GM12878 (cell line): Measurements from ENCODE around the gene STK4. TPM values are rescaled to one million over a fixed set of nuclear protein-coding genes. Genes with fewer than 3 reads are reported as not detected.

ENCODE experiments used
- BCL11A ChIP-seq: IDR thresholded peaks from 2 replicates; pipeline ENCODE4 v1.6.1; 2011; ENCODE audit warnings: low read depth, low read length
- BHLHE40 ChIP-seq, 2 experiments: fragments of 450-650 bp in 1 of 2; IDR thresholded peaks; 2 replicates each; pipeline ENCODE4 v1.6.1; 2011 to 2017; ENCODE audit warnings: low read depth in 2 of 2, borderline replicate concordance in 1 of 2, improper control_type of control experiment in 1 of 2, low read length in 1 of 2, mild to moderate bottlenecking in 1 of 2
- CTCF ChIP-seq, 3 experiments: IDR thresholded peaks in 2 of 3; conservative IDR thresholded peaks in 1 of 3; 2 replicates each; pipeline ENCODE4 v1.5.1; 2011; ENCODE audit warnings: low read depth in 3 of 3, low read length in 3 of 3, mild to moderate bottlenecking in 3 of 3, control low read depth in 2 of 3, moderate library complexity in 2 of 3, inconsistent platforms in 1 of 3, mixed read lengths in 1 of 3; ENCODE audit not compliant: control insufficient read depth in 2 of 3, insufficient read depth in 1 of 3; ENCODE audit errors: extremely low read depth in 1 of 3
- DPF2 ChIP-seq: fragments of 450-650 bp; IDR thresholded peaks from 2 replicates; pipeline ENCODE4 v1.6.1; 2017; ENCODE audit warnings: mild to moderate bottlenecking
- E4F1 ChIP-seq: fragments of 450-650 bp; IDR thresholded peaks from 2 replicates; pipeline ENCODE4 v1.6.1; 2018; ENCODE audit warnings: borderline replicate concordance, mild to moderate bottlenecking; ENCODE audit not compliant: partially characterized antibody
- EGR1 ChIP-seq, 2 experiments: IDR thresholded peaks; 1 replicate in 1 of 2; 2 replicates in 1 of 2; pipeline ENCODE4 v1.6.1; 2011 to 2012; ENCODE audit warnings: low read depth in 2 of 2, low read length in 2 of 2, borderline replicate concordance in 1 of 2, mild to moderate bottlenecking in 1 of 2, moderate library complexity in 1 of 2
- ELK1 ChIP-seq: IDR thresholded peaks from 2 replicates; pipeline ENCODE4 v1.6.1; 2012; ENCODE audit warnings: low read depth, low read length, improper control_type of control experiment
- IKZF1 ChIP-seq: fragments of 450-650 bp; conservative IDR thresholded peaks from 2 replicates; pipeline ENCODE4 v1.6.1; 2017; ENCODE audit warnings: antibody characterized with exemption, mild to moderate bottlenecking
- JUND ChIP-seq: IDR thresholded peaks from 2 replicates; pipeline ENCODE4 v1.6.1; 2012; ENCODE audit warnings: low read depth, mild to moderate bottlenecking, low read length, improper control_type of control experiment, moderate library complexity
- KAT2A ChIP-seq: conservative IDR thresholded peaks from 2 replicates; pipeline ENCODE4 v1.6.1; 2011; ENCODE audit warnings: low read depth, low read length; ENCODE audit not compliant: control insufficient read depth
- LARP7 ChIP-seq: fragments of 450-650 bp; IDR thresholded peaks from 2 replicates; pipeline ENCODE4 v1.6.1; 2017; ENCODE audit warnings: mild to moderate bottlenecking
- MXI1 ChIP-seq: fragments of 150-350 bp; IDR thresholded peaks from 2 replicates; pipeline ENCODE4 v1.6.1; 2011; ENCODE audit warnings: low read depth, mild to moderate bottlenecking, inconsistent platforms, low read length, improper control_type of control experiment
- NFYB ChIP-seq: IDR thresholded peaks from 2 replicates; pipeline ENCODE4 v1.6.1; 2011; ENCODE audit warnings: low read depth, mild to moderate bottlenecking, low read length, improper control_type of control experiment, moderate library complexity; ENCODE audit not compliant: insufficient read depth
- NRF1 ChIP-seq: conservative IDR thresholded peaks from 2 replicates; pipeline ENCODE4 v1.6.1; 2011; ENCODE audit warnings: mild to moderate bottlenecking, low read depth, low read length, improper control_type of control experiment
- PML ChIP-seq: IDR thresholded peaks from 2 replicates; pipeline ENCODE4 v1.6.1; 2012; ENCODE audit warnings: low read length, inconsistent platforms
- POLR2AphosphoS5 ChIP-seq: IDR thresholded peaks from 2 replicates; pipeline ENCODE4 v1.6.1; 2011; ENCODE audit warnings: mild to moderate bottlenecking, low read length, inconsistent platforms
- RAD51 ChIP-seq: fragments of 450-650 bp; IDR thresholded peaks from 2 replicates; pipeline ENCODE4 v1.6.1; 2016; ENCODE audit warnings: moderate library complexity, mild to moderate bottlenecking, inconsistent platforms
- RCOR1 ChIP-seq: conservative IDR thresholded peaks from 2 replicates; pipeline ENCODE4 v1.6.1; 2012; ENCODE audit warnings: low read depth, low read length, improper control_type of control experiment
- polyA plus RNA-seq, 11 experiments: library from polyadenylated mRNA; depleted of rRNA in 4 of 11; unstranded in 6 of 11; stranded (reverse) in 5 of 11; fragments of >200 nt; fragmentation: Nextera tagmentation in 4 of 11; fragmentation: Illumina TruSeq in 1 of 11; extraction: Ambion mirVana in 4 of 11; extraction: Trizol in 1 of 11; gene quantifications; 1 replicate in 1 of 11; 2 replicates in 10 of 11; pipeline versions ENCODE4 v1.2.1 to v1.2.3, GENCODE V29; 2011 to 2016; ENCODE audit warnings: inconsistent platforms in 2 of 11, missing spikeins in 2 of 11, low read depth in 1 of 11
- total RNA-seq, 4 experiments: library from RNA; depleted of rRNA in 3 of 4; stranded (reverse); fragments of >200 nt in 3 of 4; fragmentation: Illumina TruSeq in 1 of 4; extraction: Trizol in 1 of 4; gene quantifications; 2 replicates each; pipeline versions ENCODE4 v1.2.1 to v1.2.3, GENCODE V29; 2013 to 2021
- TF ChIP-seq, protein P1 (sequence below): fragments of 450-650 bp; IDR thresholded peaks from 2 replicates; pipeline ENCODE4 v1.6.1; 2017; ENCODE audit warnings: mild to moderate bottlenecking, moderate library complexity

STK4 gene
- total and polyA plus RNA-seq, 10 of the 15 experiments (the other 5 are each of a cell fraction or from before 2014, with no cell fraction given), result 24.0 to 135 (median 89.7) TPM

DNA sequence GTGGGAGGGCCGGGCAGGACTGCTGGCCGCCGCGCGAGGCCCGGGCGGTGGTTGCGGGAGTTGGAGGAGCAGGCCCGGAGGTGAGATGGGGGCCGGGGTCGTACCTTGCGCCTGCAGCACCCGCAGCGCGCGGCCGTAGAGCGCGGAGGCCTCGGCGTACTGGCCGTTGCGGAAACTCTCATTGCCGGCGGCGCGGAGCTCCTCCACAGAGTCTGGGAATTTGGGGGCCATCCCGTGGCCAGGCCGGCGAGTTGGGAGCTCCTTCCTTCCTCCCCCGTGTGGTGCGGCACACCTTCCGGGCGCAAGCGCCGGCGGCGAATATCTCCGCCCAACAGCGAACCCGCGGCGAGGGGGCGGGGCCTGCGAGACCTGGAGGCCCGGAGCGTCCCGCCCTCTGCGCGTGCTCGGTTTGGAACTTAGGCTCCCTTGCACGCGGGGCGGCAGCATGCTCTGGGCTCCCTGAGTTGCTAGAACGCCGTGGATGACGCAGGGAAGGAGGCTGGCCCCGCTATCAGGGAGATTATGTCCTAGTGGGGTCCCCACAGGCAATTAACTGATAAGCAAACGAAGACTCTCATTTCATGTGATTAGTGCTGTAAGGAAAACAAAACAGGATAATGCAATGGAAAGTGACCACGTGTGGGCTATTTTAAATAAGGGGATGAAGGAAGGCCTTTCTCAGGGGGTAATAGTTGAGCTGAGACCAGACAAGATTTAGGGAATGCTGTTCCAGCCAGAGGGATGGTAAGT lies 6.0 kb upstream of the STK4 start, which contains the start of gene TOMM34 (continued):
- TF ChIP-seq BHLHE40 (IDR thresholded peaks at IDR 0.05; ENCODE audit: borderline replicate concordance in 1 of 2, low read depth in 2 of 2, low read length in 1 of 2) (peak; percentile 87 to 95), RCOR1 (no peak), E4F1 (peak; percentile 13), POLR2AphosphoS5 (peak; percentile 83), PML (peak; percentile 85; the same call in 1 of the 2 replicates), JUND (peak; percentile 20; the same call in 1 of the 2 replicates), IKZF1 (peak; percentile 87), MXI1 (peak; percentile 91), EGR1 (IDR thresholded peaks at IDR 0.05; ENCODE audit: borderline replicate concordance in 1 of 2, low read depth in 2 of 2, low read length in 2 of 2) (peak in 1 of 2 experiments; percentile 73; a peak in 2 of 3 replicates), DPF2 (peak; percentile 60; the same call in 1 of the 2 replicates), ELK1 (no peak), RAD51 (peak; percentile 29; the same call in 1 of the 2 replicates), BCL11A (no peak), LARP7 (peak; percentile 85; the same call in 1 of the 2 replicates), NRF1 (peak; percentile 65), NFYB (0 out of 2 replicates have a peak, but pooled peaks have one; percentile 21), KAT2A (no peak), CTCF (IDR thresholded peaks at IDR 0.05 in 2 of 3, conservative IDR thresholded peaks at IDR 0.05 in 1 of 3; ENCODE audit: control insufficient read depth in 2 of 3, extremely low read depth in 1 of 3, insufficient read depth in 1 of 3, low read depth in 3 of 3, low read length in 3 of 3) (0 out of 6 replicates have a peak, but pooled peaks of 2 of the 3 experiments have one; percentile 0 to 2)
- TF ChIP-seq, protein P1, sequence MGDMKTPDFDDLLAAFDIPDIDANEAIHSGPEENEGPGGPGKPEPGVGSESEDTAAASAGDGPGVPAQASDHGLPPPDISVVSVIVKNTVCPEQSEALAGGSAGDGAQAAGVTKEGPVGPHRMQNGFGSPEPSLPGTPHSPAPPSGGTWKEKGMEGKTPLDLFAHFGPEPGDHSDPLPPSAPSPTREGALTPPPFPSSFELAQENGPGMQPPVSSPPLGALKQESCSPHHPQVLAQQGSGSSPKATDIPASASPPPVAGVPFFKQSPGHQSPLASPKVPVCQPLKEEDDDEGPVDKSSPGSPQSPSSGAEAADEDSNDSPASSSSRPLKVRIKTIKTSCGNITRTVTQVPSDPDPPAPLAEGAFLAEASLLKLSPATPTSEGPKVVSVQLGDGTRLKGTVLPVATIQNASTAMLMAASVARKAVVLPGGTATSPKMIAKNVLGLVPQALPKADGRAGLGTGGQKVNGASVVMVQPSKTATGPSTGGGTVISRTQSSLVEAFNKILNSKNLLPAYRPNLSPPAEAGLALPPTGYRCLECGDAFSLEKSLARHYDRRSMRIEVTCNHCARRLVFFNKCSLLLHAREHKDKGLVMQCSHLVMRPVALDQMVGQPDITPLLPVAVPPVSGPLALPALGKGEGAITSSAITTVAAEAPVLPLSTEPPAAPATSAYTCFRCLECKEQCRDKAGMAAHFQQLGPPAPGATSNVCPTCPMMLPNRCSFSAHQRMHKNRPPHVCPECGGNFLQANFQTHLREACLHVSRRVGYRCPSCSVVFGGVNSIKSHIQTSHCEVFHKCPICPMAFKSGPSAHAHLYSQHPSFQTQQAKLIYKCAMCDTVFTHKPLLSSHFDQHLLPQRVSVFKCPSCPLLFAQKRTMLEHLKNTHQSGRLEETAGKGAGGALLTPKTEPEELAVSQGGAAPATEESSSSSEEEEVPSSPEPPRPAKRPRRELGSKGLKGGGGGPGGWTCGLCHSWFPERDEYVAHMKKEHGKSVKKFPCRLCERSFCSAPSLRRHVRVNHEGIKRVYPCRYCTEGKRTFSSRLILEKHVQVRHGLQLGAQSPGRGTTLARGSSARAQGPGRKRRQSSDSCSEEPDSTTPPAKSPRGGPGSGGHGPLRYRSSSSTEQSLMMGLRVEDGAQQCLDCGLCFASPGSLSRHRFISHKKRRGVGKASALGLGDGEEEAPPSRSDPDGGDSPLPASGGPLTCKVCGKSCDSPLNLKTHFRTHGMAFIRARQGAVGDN, result peak; percentile 90
